Measurements from ENCODE around the gene ANKS1B.

GRCh38 chr12:99700032-99700431, 284.7 kb downstream of the ANKS1B start:
- TF ChIP-seq, protein P1, sequence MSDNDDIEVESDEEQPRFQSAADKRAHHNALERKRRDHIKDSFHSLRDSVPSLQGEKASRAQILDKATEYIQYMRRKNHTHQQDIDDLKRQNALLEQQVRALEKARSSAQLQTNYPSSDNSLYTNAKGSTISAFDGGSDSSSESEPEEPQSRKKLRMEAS (IDR thresholded peaks at IDR 0.05), result no peak
- TF ChIP-seq TEAD4 (IDR thresholded peaks at IDR 0.05) (no peak), TCF12 (IDR thresholded peaks at IDR 0.05; ENCODE audit: low read depth) (no peak), RAD21 (IDR thresholded peaks at IDR 0.05; ENCODE audit: low read depth) (no peak), CREB1 (IDR thresholded peaks at IDR 0.05; ENCODE audit: low read depth) (no peak), EP300 (IDR thresholded peaks at IDR 0.05; ENCODE audit: borderline replicate concordance) (no peak), CEBPB (IDR thresholded peaks at IDR 0.05) (no peak), ZBTB7A (IDR thresholded peaks at IDR 0.05; ENCODE audit: low read depth) (no peak)
